Trophoblast cell (in vitro differentiated cells and primary cell): Measurements from ENCODE around the gene RIPPLY3.
"Not testable (repeated sequence)": the region's sequence is repeated elsewhere in the genome, so short reads cannot be mapped to it uniquely, and the experiment has no call there.

Source experiments
- DNase-seq, 2 donors: peaks; one replicate each; pipeline ENCODE4 v3.0.0-alpha.2; 2016
- H2AFZ ChIP-seq: 2 replicates; pipeline ENCODE4 v1.6.1; 2013; ENCODE audit warnings: low read length, moderate library complexity, mild to moderate bottlenecking; ENCODE audit not compliant: insufficient read depth, poor library complexity
- H2AK5ac ChIP-seq: 2 replicates; pipeline ENCODE4 v1.6.1; 2013; ENCODE audit warnings: mild to moderate bottlenecking, low read length
- H2BK120ac ChIP-seq: 2 replicates; pipeline ENCODE4 v1.6.1; 2013; ENCODE audit warnings: low read length, mild to moderate bottlenecking, moderate library complexity; ENCODE audit not compliant: insufficient read depth, poor library complexity
- H2BK12ac ChIP-seq: 2 replicates; pipeline ENCODE4 v1.6.1; 2013; ENCODE audit warnings: mild to moderate bottlenecking, low read length, moderate library complexity
- H2BK5ac ChIP-seq: 2 replicates; pipeline ENCODE4 v1.6.1; 2013; ENCODE audit warnings: low read length, low read depth, moderate library complexity, mild to moderate bottlenecking; ENCODE audit not compliant: poor library complexity
- H3K14ac ChIP-seq: 2 replicates; pipeline ENCODE4 v1.6.1; 2013; ENCODE audit warnings: mild to moderate bottlenecking, low read length
- H3K18ac ChIP-seq: 2 replicates; pipeline ENCODE4 v1.6.1; 2013; ENCODE audit warnings: mild to moderate bottlenecking, low read length
- H3K23ac ChIP-seq: 2 replicates; pipeline ENCODE4 v1.6.1; 2013; ENCODE audit warnings: low read length
- H3K27ac ChIP-seq: 2 replicates; pipeline ENCODE4 v1.5.1; 2013; ENCODE audit warnings: low read depth, mild to moderate bottlenecking, inconsistent platforms, low read length, moderate library complexity
- H3K27me3 ChIP-seq: 2 replicates; pipeline ENCODE4 v1.6.1; 2013; ENCODE audit warnings: inconsistent platforms, mild to moderate bottlenecking, low read length, moderate library complexity; ENCODE audit not compliant: insufficient read depth
- H3K36me3 ChIP-seq, 2 experiments: 1 replicate in 1 of 2; 2 replicates in 1 of 2; pipeline ENCODE4 v1.6.1; 2013; ENCODE audit warnings: low read length in 2 of 2, mild to moderate bottlenecking in 2 of 2, moderate library complexity in 1 of 2; ENCODE audit not compliant: insufficient read depth in 2 of 2, control insufficient read depth in 1 of 2
- H3K4ac ChIP-seq: 2 replicates; pipeline ENCODE4 v1.6.1; 2013; ENCODE audit warnings: low read depth, mild to moderate bottlenecking, low read length, moderate library complexity
- H3K4me1 ChIP-seq, 2 experiments: 1 replicate in 1 of 2; 2 replicates in 1 of 2; pipeline ENCODE4 v1.6.1; 2013; ENCODE audit warnings: low read length in 2 of 2, mild to moderate bottlenecking in 2 of 2, moderate library complexity in 1 of 2; ENCODE audit not compliant: insufficient read depth in 2 of 2, control insufficient read depth in 1 of 2
- H3K4me2 ChIP-seq: 2 replicates; pipeline ENCODE4 v1.6.1; 2013; ENCODE audit warnings: inconsistent platforms, mild to moderate bottlenecking, low read length, moderate library complexity
- H3K4me3 ChIP-seq: 2 replicates; pipeline ENCODE4 v1.5.1; 2013; ENCODE audit warnings: mild to moderate bottlenecking, low read depth, low read length, inconsistent platforms
- H3K79me1 ChIP-seq: one replicate; pipeline ENCODE4 v1.6.1; 2013; ENCODE audit warnings: low read length
- H3K79me2 ChIP-seq: 2 replicates; pipeline ENCODE4 v1.6.1; 2013; ENCODE audit warnings: low read length, mild to moderate bottlenecking; ENCODE audit not compliant: control insufficient read depth, insufficient read depth, poor library complexity
- H3K9ac ChIP-seq: 2 replicates; pipeline ENCODE4 v1.6.1; 2013; ENCODE audit warnings: mild to moderate bottlenecking, low read length
- H3K9me3 ChIP-seq: 2 replicates; pipeline ENCODE4 v1.6.1; 2013; ENCODE audit warnings: low read depth, mild to moderate bottlenecking, control low read depth, inconsistent platforms, low read length; ENCODE audit not compliant: insufficient read depth
- H4K12ac ChIP-seq: 2 replicates; pipeline ENCODE4 v1.6.1; 2013; ENCODE audit warnings: low read depth, mild to moderate bottlenecking, low read length, moderate library complexity
- H4K8ac ChIP-seq: 2 replicates; pipeline ENCODE4 v1.6.1; 2013; ENCODE audit warnings: low read depth, mild to moderate bottlenecking, low read length, moderate library complexity
- H4K91ac ChIP-seq: one replicate; pipeline ENCODE4 v1.6.1; 2013; ENCODE audit warnings: low read depth, mild to moderate bottlenecking, low read length, moderate library complexity
- WGBS: extraction: QIAGEN DNeasy Blood & Tissue Kit; methylation state at CpG from one replicate; pipeline ENCODE4 v1.1.7; 2013; ENCODE audit warnings: missing lambda C conversion rate; ENCODE audit not compliant: insufficient read length, insufficient coverage; ENCODE audit errors: extremely low coverage; 5-methylcytosine and 5-hydroxymethylcytosine counted together

The RIPPLY3 gene

GRCh38 chr21:36988536-36988935, 18.0 kb upstream of the RIPPLY3 start:
- Histone ChIP-seq H3K9ac (no peak overlapping the region), H4K12ac (no peak overlapping the region), H3K4me2 (no peak overlapping the region), H3K9me3 (no peaks in the 10 kb centered on the region), H4K8ac (no peak overlapping the region), H3K36me3 (no peaks in the 10 kb centered on the region), H2AK5ac (no peak overlapping the region), H2BK120ac (no peak overlapping the region), H3K79me1 (peaks cover 5% of the 10 kb centered on the region), H3K27me3 (no peaks in the 10 kb centered on the region), H3K4me3 (no peak overlapping the region), H4K91ac (no peak overlapping the region), H3K14ac (no peak overlapping the region), H3K4me1 (peaks cover 2 to 11% of the 10 kb centered on the region in 2 experiments), H2BK12ac (no peak overlapping the region), H3K4ac (no peak overlapping the region), H2AFZ (no peak overlapping the region), H3K23ac (no peak overlapping the region), H3K18ac (no peak overlapping the region), H3K27ac (no peak overlapping the region), H3K79me2 (peaks cover 3% of the 10 kb centered on the region), H2BK5ac (no peak overlapping the region)
- WGBS = no CpG with 5 or more reads among the region's 4 CpGs
- DNase-seq = peak in 1 of 2 donors; percentile 34

- H4K12ac ChIP-seq = peak overlapping the region; percentile 95
- H3K4me3 ChIP-seq = peak overlapping the region; percentile 50
- H3K14ac ChIP-seq = peak overlapping the region; percentile 93
- peak overlapping the region; percentile 87 for H3K18ac ChIP-seq
- H3K4me2 ChIP-seq = peak overlapping the region; percentile 92
- H4K91ac ChIP-seq = peak overlapping the region; percentile 84
- not testable (repeated sequence) for H3K36me3 ChIP-seq, H3K23ac ChIP-seq, H3K79me2 ChIP-seq, DNase-seq, H2BK12ac ChIP-seq, H3K9me3 ChIP-seq, H3K27me3 ChIP-seq, H2AK5ac ChIP-seq, H3K79me1 ChIP-seq
- peak overlapping the region; percentile 99 for H2AFZ ChIP-seq
- peak overlapping the region; percentile 100 for H4K8ac ChIP-seq
- peak overlapping the region; percentile 72 for H2BK5ac ChIP-seq
- H2BK120ac ChIP-seq = peak overlapping the region; percentile 54
- peaks cover 2 to 11% of the 10 kb centered on the region in 2 experiments for H3K4me1 ChIP-seq
- peak overlapping the region; percentile 57 for H3K9ac ChIP-seq
- no CpG with 5 or more reads among the region's 22 CpGs for WGBS
- peak overlapping the region; percentile 57 for H3K27ac ChIP-seq
- H3K4ac ChIP-seq = peak overlapping the region; percentile 77
These were observed 17.3 kb upstream of the RIPPLY3 start for GRCh38 chr21:36989199-36989698.

GRCh38 chr21:36989699-36990507, 16.6 kb upstream of the RIPPLY3 start:
- no CpG with 5 or more reads among the region's 97 CpGs for WGBS

GRCh38 chr21:36990508-36991205, 15.8 kb upstream of the RIPPLY3 start:
- H3K27me3 ChIP-seq = no peaks in the 10 kb centered on the region
- H3K4me2 ChIP-seq = peak overlapping the region; percentile 92
- peak overlapping the region; percentile 17 for H4K12ac ChIP-seq
- H3K9ac ChIP-seq = peak overlapping the region; percentile 24
- no CpG with 5 or more reads among the region's 21 CpGs for WGBS
- peaks cover 5% of the 10 kb centered on the region for H3K79me1 ChIP-seq
- peak overlapping the region; percentile 10 for H3K14ac ChIP-seq
- no peak overlapping the region for H3K18ac ChIP-seq
- H2BK5ac ChIP-seq = no peak overlapping the region
- H2AFZ ChIP-seq = peak overlapping the region; percentile 13
- H2BK12ac ChIP-seq = no peak overlapping the region
- no peak overlapping the region for H2AK5ac ChIP-seq
- H3K9me3 ChIP-seq = no peaks in the 10 kb centered on the region
- no peak overlapping the region for H3K4ac ChIP-seq
- peaks cover 6 to 11% of the 10 kb centered on the region in 2 experiments for H3K4me1 ChIP-seq
- H3K36me3 ChIP-seq = no peaks in the 10 kb centered on the region
- peak overlapping the region; percentile 84 for H3K4me3 ChIP-seq
- DNase-seq = no peak
- H4K8ac ChIP-seq = peak overlapping the region; percentile 34
- H3K79me2 ChIP-seq = peaks cover 3% of the 10 kb centered on the region
- H2BK120ac ChIP-seq = no peak overlapping the region
- H3K23ac ChIP-seq = no peak overlapping the region
- H4K91ac ChIP-seq = no peak overlapping the region
- H3K27ac ChIP-seq = no peak overlapping the region

More at GRCh38 chr21:36989699-36990507, 16.6 kb upstream of the RIPPLY3 start:
- peak; percentile 93 to 94 for DNase-seq
- peaks cover 3% of the 10 kb centered on the region for H3K79me2 ChIP-seq
- H2BK120ac ChIP-seq = peak overlapping the region; percentile 77
- H4K8ac ChIP-seq = peak overlapping the region; percentile 100
- H3K4me2 ChIP-seq = peak overlapping the region; percentile 92
- H2BK12ac ChIP-seq = no peak overlapping the region
- H3K4me3 ChIP-seq = peak overlapping the region; percentile 84
- peak overlapping the region; percentile 68 for H3K27ac ChIP-seq
- peak overlapping the region; percentile 99 for H2AFZ ChIP-seq
- peaks cover 5% of the 10 kb centered on the region for H3K79me1 ChIP-seq
- H3K9ac ChIP-seq = peak overlapping the region; percentile 74
- H4K12ac ChIP-seq = peak overlapping the region; percentile 95
- H3K36me3 ChIP-seq = no peaks in the 10 kb centered on the region
- H4K91ac ChIP-seq = peak overlapping the region; percentile 84
- no peaks in the 10 kb centered on the region for H3K27me3 ChIP-seq
- peak overlapping the region; percentile 72 for H2BK5ac ChIP-seq
- H3K4ac ChIP-seq = peak overlapping the region; percentile 77
- H3K23ac ChIP-seq = no peak overlapping the region
- peaks cover 6 to 11% of the 10 kb centered on the region in 2 experiments for H3K4me1 ChIP-seq
- no peak overlapping the region for H2AK5ac ChIP-seq
- peak overlapping the region; percentile 87 for H3K18ac ChIP-seq
- peak overlapping the region; percentile 93 for H3K14ac ChIP-seq
- no peaks in the 10 kb centered on the region for H3K9me3 ChIP-seq
